Endothelial cell of umbilical vein (primary cell): ENCODE results near the gene ARSK. TPM values are rescaled to one million over a fixed set of nuclear protein-coding genes. Genes with fewer than 3 reads are reported as not detected.

Experiments used
- BruUV-seq: library from RNA; stranded (reverse); fragments of 400-500 nt; replicated peaks from 2 replicates; lab custom pipeline; 2021; lab: Mats Ljungman, UMichigan
- CTCF ChIA-PET: fragments of 300-600, 350-600 bp; sonication (Branson Sonifier 250); formaldehyde crosslinking; loops from one replicate; lab custom pipeline; 2021; ENCODE audit warnings: antibody characterized with exemption, inconsistent platforms; lab: Charles Lee
- POLR2A ChIA-PET: fragments of 300-600, 350-600 bp; sonication (Branson Sonifier 250); formaldehyde crosslinking; loops from one replicate; lab custom pipeline; 2021; ENCODE audit warnings: antibody characterized with exemption, inconsistent platforms; lab: Charles Lee
- DNase-seq: peaks from one replicate; pipeline ENCODE4 v3.0.0-alpha.2; 2011; ENCODE audit warnings: low read depth, low spot score
- FAIRE-seq: peaks from 2 replicates; lab custom pipeline; 2011; peaks lifted over from hg19 to GRCh38; lab: Jason Lieb, UNC
- H2AFZ ChIP-seq: 2 replicates; pipeline ENCODE4 v1.6.0; 2012; ENCODE audit warnings: low read depth, low read length, control low read depth, inconsistent platforms
- H3K27ac ChIP-seq: 2 replicates; pipeline ENCODE4 v1.5.1; 2011; ENCODE audit warnings: low read depth, mild to moderate bottlenecking, control low read depth, low read length, moderate library complexity; ENCODE audit not compliant: insufficient read depth
- H3K27me3 ChIP-seq, 2 experiments: 2 replicates each; pipeline versions ENCODE4 v1.6.0 to v1.6.1; 2011; ENCODE audit warnings: low read length in 2 of 2, mixed read lengths in 1 of 2; ENCODE audit not compliant: control insufficient read depth in 2 of 2, insufficient read depth in 2 of 2
- H3K36me3 ChIP-seq, 2 experiments: 2 replicates in 1 of 2; 3 replicates in 1 of 2; pipeline ENCODE4 v1.5.1; 2011; ENCODE audit warnings: low read length in 2 of 2, mild to moderate bottlenecking in 1 of 2, moderate library complexity in 1 of 2; ENCODE audit not compliant: control insufficient read depth in 2 of 2, insufficient read depth in 2 of 2; ENCODE audit errors: extremely low read depth in 1 of 2
- H3K4me1 ChIP-seq: 3 replicates; pipeline ENCODE4 v1.5.1; 2011; ENCODE audit warnings: mild to moderate bottlenecking, low read length; ENCODE audit not compliant: control insufficient read depth, insufficient read depth; ENCODE audit errors: extremely low read depth
- H3K4me2 ChIP-seq: 2 replicates; pipeline ENCODE4 v1.6.1; 2011; ENCODE audit warnings: low read length, control low read depth, mixed read lengths; ENCODE audit not compliant: insufficient read depth
- H3K4me3 ChIP-seq, 3 experiments: fragments of 200-600 bp in 1 of 3; sonication (generic), shearing (Covaris generic) in 1 of 3; replicated peaks in 1 of 3; 2 replicates each; pipeline ENCODE4 v1.5.1; 2011 to 2016; ENCODE audit warnings: control low read depth in 3 of 3, low read length in 3 of 3, mild to moderate bottlenecking in 2 of 3, inconsistent platforms in 1 of 3, low read depth in 1 of 3, moderate library complexity in 1 of 3; ENCODE audit not compliant: insufficient read depth in 1 of 3
- H3K79me2 ChIP-seq: 2 replicates; pipeline ENCODE4 v1.6.0; 2012; ENCODE audit warnings: low read length, inconsistent platforms; ENCODE audit not compliant: control insufficient read depth, insufficient read depth
- H3K9ac ChIP-seq: replicated peaks from 2 replicates; pipeline ENCODE3; 2011; ENCODE audit warnings: low read length, control low read depth; ENCODE audit not compliant: insufficient read depth; ENCODE audit errors: extremely low read depth
- H3K9me1 ChIP-seq: replicated peaks from 3 replicates; pipeline ENCODE4 v1.6.0; 2011; ENCODE audit warnings: mild to moderate bottlenecking, low read length; ENCODE audit not compliant: control insufficient read depth, insufficient read depth; ENCODE audit errors: extremely low read depth
- H3K9me3 ChIP-seq: replicated peaks from 2 replicates; pipeline ENCODE4 v1.5.1; 2012; ENCODE audit warnings: low read length, inconsistent platforms; ENCODE audit not compliant: control insufficient read depth, insufficient read depth
- H4K20me1 ChIP-seq: replicated peaks from 2 replicates; pipeline ENCODE3; 2011; ENCODE audit warnings: mild to moderate bottlenecking, low read length; ENCODE audit not compliant: control insufficient read depth, insufficient read depth; ENCODE audit errors: extremely low read depth
- CTCF ChIP-seq, 2 donors: IDR thresholded peaks; 1 replicate in 1 of 2; 2 replicates in 1 of 2; pipeline ENCODE4 v1.5.1; 2011; ENCODE audit warnings: low read length in 2 of 2, mild to moderate bottlenecking in 2 of 2, moderate library complexity in 2 of 2, control low read depth in 1 of 2, inconsistent platforms in 1 of 2, low read depth in 1 of 2; ENCODE audit not compliant: insufficient read depth in 1 of 2; ENCODE audit errors: extremely low read depth in 1 of 2
- EZH2 ChIP-seq: IDR thresholded peaks from 2 replicates; pipeline ENCODE4 v1.6.1; 2012; ENCODE audit warnings: borderline replicate concordance, low read depth, mild to moderate bottlenecking, moderate library complexity, low read length, inconsistent platforms; ENCODE audit not compliant: severe bottlenecking
- FOS ChIP-seq: IDR thresholded peaks from 2 replicates; pipeline ENCODE4 v1.6.1; 2011; ENCODE audit warnings: mild to moderate bottlenecking, low read length, moderate library complexity, borderline replicate concordance; ENCODE audit not compliant: insufficient read depth
- GATA2 ChIP-seq: IDR thresholded peaks from 2 replicates; pipeline ENCODE4 v1.7.0; 2011; ENCODE audit warnings: low read depth, mild to moderate bottlenecking, moderate library complexity, mixed read lengths, low read length; ENCODE audit not compliant: insufficient read length, insufficient read depth
- JUN ChIP-seq: IDR thresholded peaks from 2 replicates; pipeline ENCODE4 v1.6.1; 2011; ENCODE audit warnings: borderline replicate concordance, low read depth; ENCODE audit not compliant: insufficient read length, insufficient read depth
- MAX ChIP-seq: IDR thresholded peaks from 2 replicates; pipeline ENCODE4 v1.6.1; 2011; ENCODE audit not compliant: insufficient read depth, insufficient read length
- MYC ChIP-seq: IDR thresholded peaks from one replicate; pipeline ENCODE4 v1.6.1; 2011; ENCODE audit warnings: mild to moderate bottlenecking, low read depth, low read length
- POLR2A ChIP-seq: IDR thresholded peaks from 2 replicates; pipeline ENCODE4 v1.6.1; 2012; ENCODE audit warnings: low read depth, mild to moderate bottlenecking, control low read depth, low read length
- POLR2AphosphoS5 ChIP-seq: IDR thresholded peaks from 2 replicates; pipeline ENCODE4 v1.6.1; 2012; ENCODE audit warnings: low read depth, mild to moderate bottlenecking, control low read depth, low read length, moderate library complexity; ENCODE audit not compliant: insufficient read depth
- dilution Hi-C: fragments of 300-500 bp; cut with MboI; formaldehyde crosslinking; loops from one replicate; pipeline ENCODE4 v1.15.0; 2019; ENCODE audit warnings: low sequenced_read_pairs; ENCODE audit not compliant: extremely low pct_ligation_motif_present
- intact Hi-C: fragments of 100-400 bp; cut with micrococcal nuclease; formaldehyde crosslinking; loops from one replicate; pipeline ENCODE4 v1.10.0; 2022
- polyA plus RNA-seq, 4 experiments: library from polyadenylated mRNA; depleted of rRNA in 3 of 4; stranded (reverse) in 3 of 4; unstranded in 1 of 4; fragments of >200 nt; gene quantifications; 2 replicates each; pipeline versions ENCODE4 v1.2.1 to v1.2.3, GENCODE V29; 2011 to 2012; ENCODE audit warnings: missing spikeins in 1 of 4
- total RNA-seq: library from RNA; stranded (reverse); gene quantifications from 2 replicates; pipeline ENCODE4 v1.2.3, GENCODE V29; 2021

Gene ARSK
- total and polyA plus RNA-seq, 2 donors (not counting 3 experiments of a cell fraction or from before 2014, with no cell fraction given): 3.7 to 4.9 TPM

GRCh38 chr5:95595289-95595931, 40.5 kb downstream of the ARSK start:
- ChIA-PET POLR2A (no interaction called here), CTCF (interaction anchor here (1.9 kb wide), 1 partner anchor 18 kb away, joined by 3 read pairs; no protein-coding TSS in a partner anchor)
- no peaks in the 10 kb centered on the region for H4K20me1 ChIP-seq
- H3K9ac ChIP-seq: no peak overlapping the region
- no peaks in the 10 kb centered on the region for H3K9me3 ChIP-seq
- no TSS peak for BruUV-seq
- dilution Hi-C loops: no loop called here
- no peak for TF ChIP-seq POLR2AphosphoS5
- TF ChIP-seq POLR2A: no peak
- TF ChIP-seq EZH2: no peak
- no peak for TF ChIP-seq JUN
- TF ChIP-seq FOS: no peak
- no peak for TF ChIP-seq CTCF (IDR thresholded peaks at IDR 0.05; ENCODE audit: extremely low read depth in 1 of 2, insufficient read depth in 1 of 2, low read depth in 1 of 2, low read length in 2 of 2)
- TF ChIP-seq GATA2: no peak
- no peak for TF ChIP-seq MYC
- TF ChIP-seq MAX: no peak
- no peaks in the 10 kb centered on the region for H3K27me3 ChIP-seq
- FAIRE-seq: no peak
- H3K36me3 ChIP-seq: no peaks in the 10 kb centered on the region
- H3K27ac ChIP-seq: no peak overlapping the region
- H3K4me3 ChIP-seq: no peak overlapping the region
- no peaks in the 10 kb centered on the region for H3K79me2 ChIP-seq
- intact Hi-C loops: no loop called here
- DNase-seq: no peak
- no peaks in the 10 kb centered on the region for H3K9me1 ChIP-seq
- H3K4me2 ChIP-seq: no peak overlapping the region
- H3K4me1 ChIP-seq: peaks cover 19% of the 10 kb centered on the region
- H2AFZ ChIP-seq: no peak overlapping the region
